GM12873 (cell line): ENCODE results near the gene DNTT.

Experiments
- TF ChIP-seq, protein P1 (sequence below): IDR thresholded peaks from 2 replicates; pipeline ENCODE4 v1.5.1; 2012; ENCODE audit warnings: low read depth, mild to moderate bottlenecking, moderate library complexity, low read length, control low read depth; ENCODE audit not compliant: insufficient read depth; ENCODE audit errors: missing control alignments

DNTT gene

DNA sequence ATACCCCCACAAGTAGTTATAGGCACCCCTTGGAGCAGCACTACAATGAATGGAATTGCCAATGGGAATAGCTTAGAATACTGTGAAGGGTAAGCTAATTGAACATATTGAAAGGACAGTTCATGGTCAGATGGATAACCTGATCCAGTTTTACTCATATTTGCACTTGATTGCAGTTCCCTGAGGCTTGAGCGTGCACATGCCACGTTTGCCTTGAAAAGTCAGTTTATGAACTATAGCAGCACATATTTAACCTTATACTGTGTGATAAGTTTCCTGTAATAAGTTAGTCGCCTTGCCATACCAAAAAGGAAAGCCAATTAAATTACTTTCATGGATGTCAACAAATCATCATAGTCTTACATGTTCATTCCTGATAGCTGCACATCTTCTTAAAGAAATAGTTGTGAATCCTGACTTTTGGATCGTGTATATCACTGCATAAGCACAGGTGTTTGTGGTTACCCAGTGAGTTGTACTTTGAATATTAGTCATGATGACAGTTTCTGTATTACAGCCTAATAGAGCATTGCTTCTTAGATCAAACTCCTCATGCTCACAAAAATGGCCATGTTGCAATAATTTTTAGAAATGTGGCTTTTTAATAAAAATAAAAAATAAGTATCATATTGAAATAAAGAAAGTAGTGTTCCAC, 21.6 kb downstream of the DNTT start:
- TF ChIP-seq, protein P1, sequence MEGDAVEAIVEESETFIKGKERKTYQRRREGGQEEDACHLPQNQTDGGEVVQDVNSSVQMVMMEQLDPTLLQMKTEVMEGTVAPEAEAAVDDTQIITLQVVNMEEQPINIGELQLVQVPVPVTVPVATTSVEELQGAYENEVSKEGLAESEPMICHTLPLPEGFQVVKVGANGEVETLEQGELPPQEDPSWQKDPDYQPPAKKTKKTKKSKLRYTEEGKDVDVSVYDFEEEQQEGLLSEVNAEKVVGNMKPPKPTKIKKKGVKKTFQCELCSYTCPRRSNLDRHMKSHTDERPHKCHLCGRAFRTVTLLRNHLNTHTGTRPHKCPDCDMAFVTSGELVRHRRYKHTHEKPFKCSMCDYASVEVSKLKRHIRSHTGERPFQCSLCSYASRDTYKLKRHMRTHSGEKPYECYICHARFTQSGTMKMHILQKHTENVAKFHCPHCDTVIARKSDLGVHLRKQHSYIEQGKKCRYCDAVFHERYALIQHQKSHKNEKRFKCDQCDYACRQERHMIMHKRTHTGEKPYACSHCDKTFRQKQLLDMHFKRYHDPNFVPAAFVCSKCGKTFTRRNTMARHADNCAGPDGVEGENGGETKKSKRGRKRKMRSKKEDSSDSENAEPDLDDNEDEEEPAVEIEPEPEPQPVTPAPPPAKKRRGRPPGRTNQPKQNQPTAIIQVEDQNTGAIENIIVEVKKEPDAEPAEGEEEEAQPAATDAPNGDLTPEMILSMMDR: no peak

DNA sequence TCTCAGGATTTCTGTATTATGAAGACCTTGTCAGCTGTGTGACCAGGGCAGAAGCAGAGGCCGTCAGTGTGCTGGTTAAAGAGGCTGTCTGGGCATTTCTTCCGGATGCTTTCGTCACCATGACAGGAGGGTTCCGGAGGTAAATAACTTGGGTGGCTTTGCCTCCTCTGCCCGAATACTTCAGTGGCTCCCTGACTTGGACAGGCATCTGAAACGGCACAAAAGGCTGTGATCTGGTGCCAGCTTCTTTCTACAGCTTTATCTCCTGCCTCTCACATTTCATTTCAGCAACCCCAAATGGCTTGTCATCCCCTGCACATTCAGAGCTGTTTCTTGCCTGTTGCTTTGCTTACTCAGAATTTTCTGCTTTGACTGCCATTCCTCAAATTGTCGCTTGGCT, 23.2 kb downstream of the DNTT start:
- TF ChIP-seq, protein P1: no peak

DNA sequence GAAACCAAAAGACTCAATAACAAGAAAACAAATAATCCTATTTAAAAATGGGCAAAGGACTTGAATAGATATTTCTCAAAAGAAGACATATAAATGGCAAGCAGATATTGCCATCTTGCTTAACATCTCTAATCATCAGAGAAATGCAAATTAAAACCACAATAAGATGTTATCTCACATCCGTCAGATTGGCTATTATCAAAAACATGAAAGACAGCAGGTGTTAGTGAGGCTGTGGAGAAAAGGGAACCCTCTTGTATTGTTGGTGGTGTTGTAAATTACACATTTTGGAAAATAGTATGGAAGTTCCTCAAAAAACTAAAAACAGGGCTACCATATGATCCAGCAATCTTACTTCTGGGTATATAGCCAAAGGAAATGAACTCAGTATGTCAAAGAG, 28.9 kb downstream of the DNTT start:
- TF ChIP-seq, protein P1: no peak

DNA sequence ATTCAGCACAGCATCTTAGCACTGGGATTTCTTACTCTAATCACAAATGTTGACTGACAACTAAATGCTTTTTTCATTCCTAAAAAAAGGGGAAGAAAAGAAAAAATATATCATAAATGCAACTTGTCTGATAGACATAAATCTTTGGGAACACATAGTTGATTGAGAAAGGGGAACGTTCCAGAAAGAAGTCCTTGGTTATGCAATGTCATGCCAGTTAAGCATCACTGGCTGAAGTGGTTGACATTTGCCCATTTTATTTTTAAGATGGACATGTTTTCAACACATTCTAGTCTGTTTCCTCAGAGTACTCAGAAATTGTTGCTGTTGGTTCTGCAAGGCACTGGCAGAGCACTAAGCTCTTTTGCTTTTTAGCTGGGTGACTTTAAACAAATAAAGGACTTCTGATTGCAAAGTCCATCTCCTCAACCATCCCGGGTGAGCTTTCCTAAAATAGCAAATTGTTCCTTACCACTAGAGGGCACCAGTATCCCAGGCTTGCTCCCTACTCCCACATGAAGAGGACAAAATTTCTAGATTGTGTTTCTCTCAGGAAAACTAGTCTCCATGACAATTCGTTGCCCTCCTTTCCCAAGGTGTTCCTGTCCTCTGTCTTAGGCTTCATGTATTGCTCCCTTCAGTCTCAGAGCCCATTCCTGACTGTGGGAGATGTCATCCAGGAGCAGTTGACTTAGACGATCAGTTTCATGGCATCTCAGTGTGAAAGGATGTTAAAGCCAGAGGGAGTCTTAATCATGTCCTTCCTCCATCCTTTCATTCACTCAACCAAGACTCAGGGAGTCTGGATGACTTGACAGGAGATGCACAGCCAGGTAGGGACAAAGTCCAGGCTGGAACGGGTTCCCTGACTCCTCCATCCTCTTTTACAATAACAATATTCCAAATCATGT, 30.6 kb downstream of the DNTT start:
- TF ChIP-seq, protein P1: peak; percentile 76

DNA sequence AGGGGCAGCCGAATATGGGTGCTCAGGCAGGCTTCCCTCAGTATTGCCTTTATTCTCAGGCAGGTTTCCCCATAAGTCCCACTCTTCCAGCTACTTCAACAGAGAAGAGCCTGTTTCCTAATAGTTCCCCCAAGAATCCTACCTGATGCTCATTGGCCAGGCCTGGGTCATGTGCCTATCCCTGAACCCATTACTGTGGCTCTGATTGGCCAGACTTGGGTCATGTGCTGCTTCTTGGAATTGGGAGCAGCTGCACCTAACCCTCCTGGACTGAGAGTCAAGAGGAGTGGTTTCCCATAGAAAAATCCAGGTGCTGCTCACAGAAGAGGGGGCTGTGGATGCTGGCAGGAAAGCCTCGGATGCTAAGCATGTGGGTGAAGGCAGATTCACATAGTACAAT, 32.9 kb downstream of the DNTT start:
- TF ChIP-seq, protein P1: no peak

DNA sequence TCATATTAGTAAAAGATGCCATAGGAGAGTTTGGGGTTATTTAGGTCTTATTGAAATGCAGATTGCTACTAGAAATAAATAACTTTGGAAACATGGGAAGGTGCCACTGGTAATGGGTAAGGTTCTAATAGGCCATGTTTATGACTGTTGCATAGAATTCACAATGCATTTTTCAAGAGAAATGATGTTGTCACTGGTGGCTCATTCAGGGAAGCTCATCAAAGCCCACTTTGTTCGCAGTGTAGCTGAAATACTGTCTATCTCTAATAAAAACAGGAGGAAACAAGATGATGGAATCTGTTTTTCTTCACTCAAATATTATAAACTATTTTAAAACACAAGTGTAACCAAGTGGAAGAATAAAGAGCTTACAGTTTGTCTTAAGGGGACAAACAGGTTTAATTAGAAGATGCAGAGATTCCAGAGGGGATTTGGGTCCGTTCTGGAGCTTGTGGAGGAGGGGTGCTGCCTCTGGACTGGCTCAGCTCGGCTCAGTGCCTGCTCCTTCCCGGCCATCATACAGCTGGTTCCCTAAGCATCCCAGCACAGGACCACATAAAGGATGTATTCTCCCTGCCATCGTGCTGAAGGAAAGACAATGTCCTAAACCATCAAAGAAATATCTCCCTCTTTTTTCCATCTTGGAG, 34.2 kb downstream of the DNTT start:
- TF ChIP-seq, protein P1: no peak

DNA sequence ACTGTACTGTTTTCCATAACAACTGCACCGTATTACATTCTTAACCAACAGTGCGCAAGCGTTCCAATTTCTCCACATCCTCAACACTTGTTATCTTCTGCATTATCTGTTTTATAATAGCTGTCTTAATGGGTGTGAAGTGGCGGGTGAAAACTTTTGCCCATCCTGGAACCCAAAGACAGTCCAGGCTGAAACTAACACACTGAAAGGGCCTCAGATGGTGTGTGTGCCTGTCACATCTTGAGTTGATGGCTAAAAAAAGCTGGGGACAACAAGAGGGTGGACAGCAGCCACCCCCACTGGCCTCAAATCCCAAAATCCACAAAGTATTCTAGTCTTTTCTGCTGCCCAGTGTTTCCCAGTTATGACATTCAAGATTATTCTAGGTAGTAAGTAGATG, 35.1 kb downstream of the DNTT start:
- TF ChIP-seq, protein P1: no peak
